Naive thymus-derived CD4-positive, alpha-beta T cell (primary cell): ENCODE data around the gene ZMAT5. TPM values are rescaled to one million over a fixed set of nuclear protein-coding genes. Genes with fewer than 3 reads are reported as not detected.

ENCODE experiments used
- ATAC-seq: fragments of 150-1000 bp; cut with Tn5 transposase; 2 replicates; pipeline ENCODE4 v1.10.0; 2021; ENCODE audit warnings: mild to moderate bottlenecking, moderate library complexity
- CTCF ChIA-PET: fragments of 350-600 bp; sonication (Branson Sonifier 250); formaldehyde crosslinking; loops from one replicate; lab custom pipeline; 2021; ENCODE audit warnings: antibody characterized with exemption; lab: Charles Lee
- POLR2A ChIA-PET: fragments of 350-600 bp; sonication (Branson Sonifier 250); formaldehyde crosslinking; loops from one replicate; lab custom pipeline; 2021; ENCODE audit warnings: antibody characterized with exemption, inconsistent platforms; lab: Charles Lee
- DNase-seq, 9 donors: peaks; one replicate each; pipeline versions ENCODE4 v3.0.0 to v3.0.0-alpha.2; 2020 to 2022; ENCODE audit warnings: mixed read lengths in 1 of 9
- H3K27ac ChIP-seq: one replicate; pipeline ENCODE4 v1.7.0; 2013; ENCODE audit warnings: mild to moderate bottlenecking, low read depth, low read length, moderate library complexity
- H3K27me3 ChIP-seq, 2 donors: one replicate each; pipeline ENCODE4 v1.7.0; 2013; ENCODE audit warnings: low read length in 2 of 2, mild to moderate bottlenecking in 2 of 2, moderate library complexity in 2 of 2; ENCODE audit not compliant: control insufficient read depth in 2 of 2, insufficient read depth in 2 of 2
- H3K36me3 ChIP-seq, 3 experiments: 1 replicate in 2 of 3; 2 replicates in 1 of 3; pipeline ENCODE4 v1.7.0; 2013; ENCODE audit warnings: low read length in 3 of 3, mild to moderate bottlenecking in 3 of 3, moderate library complexity in 1 of 3; ENCODE audit not compliant: insufficient read depth in 3 of 3, control insufficient read depth in 2 of 3
- H3K4me1 ChIP-seq, 2 donors: one replicate each; pipeline ENCODE4 v1.7.0; 2013; ENCODE audit warnings: low read length in 2 of 2, mild to moderate bottlenecking in 2 of 2, moderate library complexity in 1 of 2; ENCODE audit not compliant: control insufficient read depth in 2 of 2, insufficient read depth in 2 of 2
- H3K4me3 ChIP-seq: 2 replicates; pipeline ENCODE4 v1.7.0; 2013; ENCODE audit warnings: mild to moderate bottlenecking, low read length
- H3K9me3 ChIP-seq, 3 experiments: 1 replicate in 2 of 3; 2 replicates in 1 of 3; pipeline ENCODE4 v1.7.0; 2013; ENCODE audit warnings: low read length in 3 of 3; ENCODE audit not compliant: control insufficient read depth in 2 of 3
- H3K27ac Mint-ChIP-seq, 9 donors: one replicate each; pipeline ENCODE4 v1.8.0; 2020 to 2022; ENCODE audit warnings: mixed read lengths in 9 of 9, mild to moderate bottlenecking in 8 of 9, moderate library complexity in 5 of 9, inconsistent platforms in 2 of 9
- H3K27me3 Mint-ChIP-seq, 5 donors: one replicate each; pipeline ENCODE4 v1.8.0; 2021 to 2022; ENCODE audit warnings: mixed read lengths in 5 of 5, mild to moderate bottlenecking in 1 of 5
- H3K36me3 Mint-ChIP-seq, 5 donors: one replicate each; pipeline ENCODE4 v1.8.0; 2020 to 2022; ENCODE audit warnings: mixed read lengths in 5 of 5, mild to moderate bottlenecking in 3 of 5, inconsistent platforms in 1 of 5
- H3K4me1 Mint-ChIP-seq, 7 donors: one replicate each; pipeline ENCODE4 v1.8.0; 2020 to 2022; ENCODE audit warnings: mixed read lengths in 7 of 7, mild to moderate bottlenecking in 3 of 7, inconsistent platforms in 1 of 7
- H3K4me3 Mint-ChIP-seq, 10 donors: one replicate each; pipeline ENCODE4 v1.8.0; 2020 to 2022; ENCODE audit warnings: mild to moderate bottlenecking in 10 of 10, mixed read lengths in 10 of 10, moderate library complexity in 6 of 10, inconsistent platforms in 2 of 10
- H3K9me3 Mint-ChIP-seq, 11 donors: one replicate each; pipeline ENCODE4 v1.8.0; 2020 to 2022; ENCODE audit warnings: mixed read lengths in 11 of 11, mild to moderate bottlenecking in 4 of 11, inconsistent platforms in 1 of 11, moderate library complexity in 1 of 11
- intact Hi-C, 2 donors: fragments of 100-400 bp; cut with micrococcal nuclease; formaldehyde crosslinking; loops; one replicate each; pipeline ENCODE4 v1.15.1; 2023
- polyA plus RNA-seq, 2 donors: library from polyadenylated mRNA; unstranded; fragments of 300-500 nt; fragmentation: Illumina TruSeq; gene quantifications; one replicate each; pipeline ENCODE4 v1.2.3, GENCODE V29; 2021
- total RNA-seq, 6 experiments: library from RNA in 5 of 6; stranded (reverse) in 5 of 6; gene quantifications; 1 replicate in 5 of 6; 2 replicates in 1 of 6; pipeline ENCODE4 v1.2.3 and lab custom pipeline; 2021 to 2026

The ZMAT5 gene
- total and polyA plus RNA-seq, 7 experiments from 2014 or later: 12.9 to 55.0 (median 14.9) TPM

- DNase-seq (no peak), ATAC-seq (no peak)
- ChIA-PET CTCF (interaction anchor here (0.5 kb wide), 1 partner anchor 1985 kb away, joined by 3 read pairs; no protein-coding TSS in a partner anchor), POLR2A (no interaction called here)
- peaks cover 15 to 31% (median 27%) of the 10 kb centered on the region in 7 donors for H3K4me1 Mint-ChIP-seq
- no peaks in the 10 kb centered on the region for H3K9me3 ChIP-seq
- peaks cover 0 to 2% (median 0%) of the 10 kb centered on the region in 11 donors for H3K9me3 Mint-ChIP-seq
- peaks cover 0 to 9% (median 0%) of the 10 kb centered on the region in 3 experiments for H3K36me3 ChIP-seq
- H3K27me3 Mint-ChIP-seq: peaks cover 0 to 6% (median 0%) of the 10 kb centered on the region in 5 donors
- H3K27me3 ChIP-seq: no peaks in the 10 kb centered on the region
- intact Hi-C loops: loop anchor here (1.0 to 5.0 kb wide), 2 partner anchors 303 to 305 kb away; no protein-coding TSS in a partner anchor
- H3K36me3 Mint-ChIP-seq: peaks cover 0 to 9% (median 0%) of the 10 kb centered on the region in 5 donors
- no peak overlapping the region for H3K4me3 ChIP-seq
- no peak overlapping the region for H3K4me3 Mint-ChIP-seq
- H3K27ac Mint-ChIP-seq: peak overlapping the region in 4 of 9 donors; percentile 66 to 84 (median 74)
- H3K4me1 ChIP-seq: peaks cover 0 to 19% of the 10 kb centered on the region in 2 donors
- H3K27ac ChIP-seq: no peak overlapping the region
These were observed 64.5 kb downstream of the ZMAT5 start for GRCh38 chr22:29702000-29702930.

- Mint-ChIP-seq H3K27ac (peak overlapping the region; percentile 62 to 91 (median 66)), H3K4me1 (peaks cover 15 to 31% (median 27%) of the 10 kb centered on the region in 7 donors), H3K36me3 (peaks cover 0 to 14% (median 0%) of the 10 kb centered on the region in 5 donors), H3K4me3 (peak overlapping the region in 7 of 10 donors; percentile 18 to 57 (median 34)), H3K27me3 (peaks cover 0 to 6% (median 0%) of the 10 kb centered on the region in 5 donors), H3K9me3 (peaks cover 0 to 2% (median 0%) of the 10 kb centered on the region in 11 donors)
- no peaks in the 10 kb centered on the region for H3K27me3 ChIP-seq
- ChIA-PET CTCF (interaction anchor here (0.5 to 1.2 kb wide), 3 partner anchors 11 to 1986 kb away, joined by 3 to 4 read pairs (median 3); no protein-coding TSS in a partner anchor), POLR2A (no interaction called here)
- H3K4me3 ChIP-seq: no peak overlapping the region
- ATAC-seq: peak; percentile 81
- H3K9me3 ChIP-seq: no peaks in the 10 kb centered on the region
- H3K4me1 ChIP-seq: peaks cover 0 to 19% of the 10 kb centered on the region in 2 donors
- DNase-seq: peak in 5 of 9 donors; percentile 18 to 59 (median 52)
- H3K36me3 ChIP-seq: peaks cover 0 to 15% (median 0%) of the 10 kb centered on the region in 3 experiments
- H3K27ac ChIP-seq: no peak overlapping the region
- intact Hi-C loops: loop anchor here (1.0 to 5.0 kb wide), 2 partner anchors 304 to 306 kb away; no protein-coding TSS in a partner anchor
These were observed 65.4 kb downstream of the ZMAT5 start for GRCh38 chr22:29701155-29701999.

GRCh38 chr22:29700900-29701154 lies 66.0 kb downstream of the ZMAT5 start:
- Histone ChIP-seq H3K36me3 (peaks cover 0 to 20% (median 0%) of the 10 kb centered on the region in 3 experiments), H3K27ac (no peak overlapping the region), H3K9me3 (no peaks in the 10 kb centered on the region), H3K4me1 (peaks cover 0 to 19% of the 10 kb centered on the region in 2 donors), H3K4me3 (no peak overlapping the region), H3K27me3 (no peaks in the 10 kb centered on the region)
- Mint-ChIP-seq H3K36me3 (peaks cover 0 to 20% (median 0%) of the 10 kb centered on the region in 5 donors), H3K4me1 (peaks cover 15 to 31% (median 27%) of the 10 kb centered on the region in 7 donors), H3K4me3 (peak overlapping the region in 5 of 10 donors; percentile 18 to 57 (median 49)), H3K27ac (peak overlapping the region; percentile 62 to 91 (median 66)), H3K27me3 (peaks cover 0 to 6% (median 0%) of the 10 kb centered on the region in 5 donors), H3K9me3 (peaks cover 0 to 2% (median 0%) of the 10 kb centered on the region in 11 donors)
- intact Hi-C loops: loop anchor here (1.0 to 5.0 kb wide), 2 partner anchors 304 to 306 kb away; no protein-coding TSS in a partner anchor
- ChIA-PET POLR2A (no interaction called here), CTCF (interaction anchor here (1.0 to 1.2 kb wide), 2 partner anchors 10 to 305 kb away, joined by 3 to 4 read pairs; no protein-coding TSS in a partner anchor)
- ATAC-seq (no peak), DNase-seq (no peak)

GRCh38 chr22:29700206-29700899 lies 66.5 kb downstream of the ZMAT5 start:
- CTCF ChIA-PET: interaction anchor here (1.0 to 1.2 kb wide), 2 partner anchors 9 to 305 kb away, joined by 3 to 4 read pairs; no protein-coding TSS in a partner anchor
- no peak for ATAC-seq
- intact Hi-C loops: loop anchor here in 1 of 2 donors (5.0 kb wide), 1 partner anchor 307 kb away; no protein-coding TSS in a partner anchor

GRCh38 chr22:29697853-29698598 lies 68.8 kb downstream of the ZMAT5 start:
- DNase-seq: no peak
- Mint-ChIP-seq H3K4me1 (peaks cover 13 to 29% (median 23%) of the 10 kb centered on the region in 7 donors), H3K27ac (peak overlapping the region in 4 of 9 donors; percentile 17 to 52 (median 50)), H3K36me3 (peaks cover 0 to 42% (median 0%) of the 10 kb centered on the region in 5 donors), H3K4me3 (no peak overlapping the region), H3K9me3 (no peaks in the 10 kb centered on the region), H3K27me3 (peaks cover 0 to 2% (median 0%) of the 10 kb centered on the region in 5 donors)
- intact Hi-C loops: no loop called here
- POLR2A ChIA-PET: no interaction called here
- CTCF ChIA-PET: no interaction called here
- peaks cover 0 to 19% of the 10 kb centered on the region in 2 donors for H3K4me1 ChIP-seq
- no peaks in the 10 kb centered on the region for H3K9me3 ChIP-seq
- peaks cover 0 to 48% (median 1%) of the 10 kb centered on the region in 3 experiments for H3K36me3 ChIP-seq
- no peak overlapping the region for H3K4me3 ChIP-seq
- ATAC-seq: no peak
- H3K27ac ChIP-seq: no peak overlapping the region
- no peaks in the 10 kb centered on the region for H3K27me3 ChIP-seq

More at GRCh38 chr22:29700206-29700899, 66.5 kb downstream of the ZMAT5 start:
- Histone ChIP-seq H3K9me3 (no peaks in the 10 kb centered on the region), H3K36me3 (peaks cover 0 to 25% (median 0%) of the 10 kb centered on the region in 3 experiments), H3K4me1 (peaks cover 0 to 19% of the 10 kb centered on the region in 2 donors), H3K4me3 (no peak overlapping the region), H3K27ac (no peak overlapping the region), H3K27me3 (no peaks in the 10 kb centered on the region)
- Mint-ChIP-seq H3K27me3 (peaks cover 0 to 6% (median 0%) of the 10 kb centered on the region in 5 donors), H3K4me1 (peaks cover 15 to 31% (median 27%) of the 10 kb centered on the region in 7 donors), H3K36me3 (peaks cover 0 to 24% (median 0%) of the 10 kb centered on the region in 5 donors), H3K4me3 (peak overlapping the region in 3 of 10 donors; percentile 34 to 57 (median 49)), H3K9me3 (peaks cover 0 to 1% (median 0%) of the 10 kb centered on the region in 11 donors), H3K27ac (peak overlapping the region in 8 of 9 donors; percentile 6 to 91 (median 66))
- DNase-seq: no peak
- POLR2A ChIA-PET: no interaction called here
